ENCODE results near the gene GOLGA8N.

Gene GOLGA8N

DNA sequence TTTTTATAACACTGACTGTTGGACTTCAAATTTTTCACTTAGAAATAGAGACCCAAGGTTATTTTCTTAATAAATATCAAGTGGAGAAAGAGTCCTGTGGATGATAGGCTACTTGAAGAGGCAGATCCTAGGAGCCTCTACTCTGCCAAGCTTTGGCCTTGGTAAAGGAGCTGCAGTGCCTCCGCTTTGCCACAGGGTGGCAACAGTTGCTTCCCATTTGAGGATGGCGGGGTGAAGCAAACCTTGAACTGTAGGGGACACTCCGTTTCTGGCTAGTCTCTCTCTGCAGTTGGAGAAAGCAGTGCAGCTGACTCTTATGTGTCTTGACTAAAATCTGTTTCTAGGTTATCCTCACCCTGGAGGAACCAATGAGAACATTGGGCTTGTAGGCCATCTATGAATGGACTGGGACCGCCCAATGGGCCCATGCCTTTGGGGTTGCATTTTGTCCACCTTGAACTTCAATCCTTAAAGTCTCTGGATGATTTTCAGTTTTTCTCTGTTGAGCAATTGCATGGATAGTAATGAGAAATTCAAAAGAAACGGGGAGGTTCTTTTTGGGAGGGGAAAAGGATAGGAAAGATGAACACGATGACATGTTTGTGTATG, 58.1 kb downstream of the GOLGA8N start:
- 67% methylated on average over 3 of the region's 6 CpGs for WGBS (ENCODE audit: insufficient coverage)
- ChIA-PET CTCF (interaction anchor here (0.9 to 3.4 kb wide), 7 partner anchors 10 to 346 kb away, joined by 3 to 31 read pairs (median 6); partner anchors contain the start of gene SCG5), POLR2A (no interaction called here)
- Histone ChIP-seq H3K27ac (ENCODE audit: insufficient read depth in 1 of 2, low read depth in 1 of 2, low read length in 2 of 2, poor library complexity in 1 of 2, severe bottlenecking in 2 of 2) (no peak overlapping the region), H3K36me3 (ENCODE audit: control insufficient read depth in 4 of 4, insufficient read depth in 4 of 4, low read length in 3 of 4) (peaks cover 0 to 4% (median 0%) of the 10 kb centered on the region in 4 experiments), H3K4me1 (ENCODE audit: control extremely low read depth in 1 of 4, control insufficient read depth in 4 of 4, insufficient read depth in 4 of 4, low read length in 3 of 4) (peaks cover 3 to 11% (median 7%) of the 10 kb centered on the region in 4 experiments), H3K27me3 (replicated peaks in 2 of 5; ENCODE audit: control insufficient read depth in 4 of 5, insufficient read depth in 5 of 5, low read length in 4 of 5) (no peaks in the 10 kb centered on the region), H3K9me3 (ENCODE audit: control extremely low read depth in 1 of 5, control insufficient read depth in 4 of 5, insufficient read depth in 2 of 5, low read depth in 1 of 5, low read length in 4 of 5) (no peaks in the 10 kb centered on the region), H3K4me3 (ENCODE audit: control insufficient read depth in 1 of 7, extremely low read depth in 1 of 7, insufficient read depth in 4 of 7, low read depth in 2 of 7, low read length in 6 of 7) (no peak overlapping the region)
- DNase-seq = peak; percentile 52 to 78 (median 72)

DNA sequence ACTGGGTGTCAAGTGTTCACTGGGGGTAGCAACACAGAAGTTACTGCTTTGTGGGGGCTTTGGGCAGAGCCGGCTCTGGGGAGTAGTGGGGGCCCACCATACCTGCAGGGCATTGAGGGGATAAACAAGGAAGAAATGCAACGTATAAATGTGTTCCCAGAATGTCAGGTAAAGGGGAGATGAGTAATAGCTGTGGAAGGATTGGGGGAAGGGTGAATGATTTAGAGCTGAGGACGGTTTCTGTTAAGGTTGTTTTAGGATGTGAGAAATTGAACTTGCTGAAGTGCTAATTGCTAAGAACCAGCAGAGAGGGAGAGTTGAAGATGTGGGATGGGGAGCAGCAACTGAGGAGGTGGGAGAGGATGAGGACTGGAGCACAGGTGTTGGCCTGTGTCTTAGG, 58.9 kb downstream of the GOLGA8N start:
- WGBS (ENCODE audit: insufficient coverage) = 88% methylated on average over 3 of the region's 3 CpGs
- CTCF ChIA-PET = interaction anchor here (0.8 to 2.3 kb wide), 2 partner anchors 10 to 343 kb away, joined by 4 to 6 read pairs; no protein-coding TSS in a partner anchor
- POLR2A ChIA-PET = no interaction called here

DNA sequence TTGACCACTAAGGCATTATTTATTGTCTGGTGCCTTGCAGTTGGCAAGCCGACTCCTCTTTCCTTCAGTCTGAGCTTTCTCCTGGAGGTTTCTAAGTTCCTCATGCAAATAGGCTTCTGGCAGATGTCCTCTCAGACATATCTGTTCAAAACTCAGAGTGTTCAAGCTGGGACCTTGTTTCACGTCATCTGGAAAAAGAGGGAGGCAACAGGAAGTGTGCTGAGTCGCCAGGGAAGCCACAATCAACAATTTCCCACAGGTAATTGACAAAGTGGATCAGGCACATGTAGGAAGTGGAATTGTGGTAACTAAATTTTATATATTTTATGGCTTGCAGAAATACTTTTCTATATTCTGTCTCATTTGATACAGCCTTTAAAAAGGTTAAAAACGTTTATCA, 62.8 kb downstream of the GOLGA8N start:
- ChIA-PET POLR2A (no interaction called here), CTCF (interaction anchor here (1.2 to 1.6 kb wide), 3 partner anchors 189 to 338 kb away, joined by 3 to 4 read pairs (median 3); no protein-coding TSS in a partner anchor)
- no peak overlapping the region for H3K27ac ChIP-seq (ENCODE audit: insufficient read depth in 1 of 2, low read depth in 1 of 2, low read length in 2 of 2, poor library complexity in 1 of 2, severe bottlenecking in 2 of 2)
- peaks cover 4 to 13% (median 9%) of the 10 kb centered on the region in 4 experiments for H3K4me1 ChIP-seq (ENCODE audit: control extremely low read depth in 1 of 4, control insufficient read depth in 4 of 4, insufficient read depth in 4 of 4, low read length in 3 of 4)
- no peaks in the 10 kb centered on the region for H3K27me3 ChIP-seq (replicated peaks in 2 of 5; ENCODE audit: control insufficient read depth in 4 of 5, insufficient read depth in 5 of 5, low read length in 4 of 5)
- 35% methylated on average over 2 of the region's 4 CpGs for WGBS (ENCODE audit: insufficient coverage)
- peak; percentile 17 to 44 (median 35) for DNase-seq
- no peaks in the 10 kb centered on the region for H3K9me3 ChIP-seq (ENCODE audit: control extremely low read depth in 1 of 5, control insufficient read depth in 4 of 5, insufficient read depth in 2 of 5, low read depth in 1 of 5, low read length in 4 of 5)
- H3K4me3 ChIP-seq (ENCODE audit: control insufficient read depth in 1 of 7, extremely low read depth in 1 of 7, insufficient read depth in 4 of 7, low read depth in 2 of 7, low read length in 6 of 7) = no peak overlapping the region
- peaks cover 0 to 4% (median 0%) of the 10 kb centered on the region in 4 experiments for H3K36me3 ChIP-seq (ENCODE audit: control insufficient read depth in 4 of 4, insufficient read depth in 4 of 4, low read length in 3 of 4)

More for the DNA sequence above, 58.9 kb downstream of the GOLGA8N start:
- Histone ChIP-seq H3K4me3 (ENCODE audit: control insufficient read depth in 1 of 7, extremely low read depth in 1 of 7, insufficient read depth in 4 of 7, low read depth in 2 of 7, low read length in 6 of 7) (no peak overlapping the region), H3K4me1 (ENCODE audit: control extremely low read depth in 1 of 4, control insufficient read depth in 4 of 4, insufficient read depth in 4 of 4, low read length in 3 of 4) (peaks cover 4 to 13% (median 9%) of the 10 kb centered on the region in 4 experiments), H3K27ac (ENCODE audit: insufficient read depth in 1 of 2, low read depth in 1 of 2, low read length in 2 of 2, poor library complexity in 1 of 2, severe bottlenecking in 2 of 2) (no peak overlapping the region), H3K36me3 (ENCODE audit: control insufficient read depth in 4 of 4, insufficient read depth in 4 of 4, low read length in 3 of 4) (peaks cover 0 to 4% (median 0%) of the 10 kb centered on the region in 4 experiments), H3K9me3 (ENCODE audit: control extremely low read depth in 1 of 5, control insufficient read depth in 4 of 5, insufficient read depth in 2 of 5, low read depth in 1 of 5, low read length in 4 of 5) (no peaks in the 10 kb centered on the region), H3K27me3 (replicated peaks in 2 of 5; ENCODE audit: control insufficient read depth in 4 of 5, insufficient read depth in 5 of 5, low read length in 4 of 5) (no peaks in the 10 kb centered on the region)
- DNase-seq = no peak

DNA sequence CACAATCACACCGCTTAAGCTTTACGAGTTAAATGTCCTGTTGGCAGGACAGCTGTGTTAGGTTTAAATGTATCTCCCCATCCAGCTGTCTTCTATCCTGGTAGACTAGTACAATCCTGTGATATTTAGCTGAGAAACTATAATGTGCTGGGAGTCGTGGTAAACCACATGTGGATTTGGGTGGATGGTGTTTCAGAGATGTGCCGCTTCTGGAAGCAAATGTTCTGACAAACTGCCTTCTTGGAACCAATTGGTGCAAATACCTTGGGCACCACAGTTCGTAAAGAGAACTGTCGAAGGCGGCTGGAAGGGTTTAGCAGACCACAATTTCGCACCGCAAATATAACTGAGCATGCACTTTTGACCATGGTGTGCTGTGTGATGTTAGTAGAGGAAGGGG, 63.2 kb downstream of the GOLGA8N start:
- Histone ChIP-seq H3K4me1 (ENCODE audit: control extremely low read depth in 1 of 4, control insufficient read depth in 4 of 4, insufficient read depth in 4 of 4, low read length in 3 of 4) (peaks cover 4 to 13% (median 9%) of the 10 kb centered on the region in 4 experiments), H3K4me3 (ENCODE audit: control insufficient read depth in 1 of 7, extremely low read depth in 1 of 7, insufficient read depth in 4 of 7, low read depth in 2 of 7, low read length in 6 of 7) (no peak overlapping the region), H3K36me3 (ENCODE audit: control insufficient read depth in 4 of 4, insufficient read depth in 4 of 4, low read length in 3 of 4) (peaks cover 0 to 4% (median 0%) of the 10 kb centered on the region in 4 experiments), H3K27ac (ENCODE audit: insufficient read depth in 1 of 2, low read depth in 1 of 2, low read length in 2 of 2, poor library complexity in 1 of 2, severe bottlenecking in 2 of 2) (no peak overlapping the region), H3K9me3 (ENCODE audit: control extremely low read depth in 1 of 5, control insufficient read depth in 4 of 5, insufficient read depth in 2 of 5, low read depth in 1 of 5, low read length in 4 of 5) (no peaks in the 10 kb centered on the region), H3K27me3 (replicated peaks in 2 of 5; ENCODE audit: control insufficient read depth in 4 of 5, insufficient read depth in 5 of 5, low read length in 4 of 5) (no peaks in the 10 kb centered on the region)
- POLR2A ChIA-PET = no interaction called here
- DNase-seq = peak in 1 of 3 donors; percentile 25
- CTCF ChIA-PET = interaction anchor here (1.2 to 1.6 kb wide), 2 partner anchors 280 to 338 kb away, joined by 3 to 4 read pairs; no protein-coding TSS in a partner anchor
- WGBS (ENCODE audit: insufficient coverage) = 89% methylated on average over 7 of the region's 9 CpGs
